Measurements from ENCODE around the gene CERCAM.

CERCAM gene

DNA sequence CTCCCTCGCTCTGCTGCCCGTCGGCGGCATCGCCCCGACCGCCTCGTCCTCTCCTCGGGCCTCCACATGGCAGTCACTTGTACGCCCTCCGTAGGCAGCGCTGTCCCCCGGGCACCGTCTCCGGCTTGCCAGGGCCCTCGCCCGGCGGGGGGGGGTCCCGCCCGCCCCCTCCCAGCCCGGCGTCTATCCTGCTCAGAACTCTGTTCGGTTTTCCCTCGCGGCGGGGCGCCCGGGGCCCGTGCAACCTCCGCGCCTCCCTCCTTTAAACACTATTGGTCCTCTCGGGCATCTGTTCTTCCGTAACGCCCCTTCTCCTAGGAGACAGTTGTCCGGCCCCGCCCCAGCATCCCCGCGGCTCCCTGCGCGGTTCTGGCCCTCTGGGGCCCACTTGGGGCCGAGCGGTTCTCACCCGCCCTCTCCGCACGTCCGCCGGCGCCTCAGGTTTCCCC, 36.0 kb downstream of the CERCAM start:
- peak; percentile 36 to 45 for DNase-seq (ENCODE audit: low read depth in 1 of 2, low spot score in 1 of 2)

DNA sequence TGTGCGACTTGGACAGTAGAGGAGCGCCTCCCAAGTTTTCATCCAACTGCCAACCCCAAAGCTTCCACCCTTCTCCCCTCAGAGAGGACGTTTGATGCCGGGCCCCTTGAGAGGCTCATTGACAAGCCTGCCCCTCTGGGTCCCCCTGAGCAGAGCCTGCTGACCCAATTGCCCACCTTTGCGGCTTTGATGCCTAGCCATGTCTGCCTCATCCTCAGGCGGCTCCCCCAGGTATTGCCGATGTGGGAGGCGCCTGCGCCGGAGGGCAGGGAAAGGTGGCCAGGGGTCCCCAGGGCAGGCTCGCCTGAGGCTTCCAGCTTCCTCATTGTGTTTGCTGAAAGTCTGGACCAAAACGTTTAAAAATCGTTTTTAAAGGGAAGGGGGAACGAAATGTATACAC, 36.5 kb downstream of the CERCAM start:
- no peak for DNase-seq (ENCODE audit: low read depth in 1 of 2, low spot score in 1 of 2)

DNA sequence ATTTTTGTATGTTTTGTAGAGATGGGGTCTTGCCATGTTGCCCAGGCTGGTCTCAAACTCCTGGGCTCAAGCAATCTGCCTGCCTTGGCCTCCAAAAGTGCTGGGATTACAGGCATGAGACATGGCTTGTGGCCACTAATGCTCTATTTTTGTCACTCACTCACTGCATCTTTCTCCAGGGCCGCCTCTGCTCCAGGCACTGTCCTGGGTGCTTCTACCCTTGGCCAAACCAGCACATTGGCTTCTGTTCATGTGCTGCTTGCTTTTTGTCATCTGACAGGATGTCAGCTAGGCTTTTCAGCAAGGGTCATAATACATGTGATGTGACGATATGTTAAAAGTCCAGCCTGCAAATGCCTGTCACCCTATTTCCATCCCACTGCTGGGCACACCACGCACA, 38.4 kb downstream of the CERCAM start:
- no peak for DNase-seq (ENCODE audit: low read depth in 1 of 2, low spot score in 1 of 2)

DNA sequence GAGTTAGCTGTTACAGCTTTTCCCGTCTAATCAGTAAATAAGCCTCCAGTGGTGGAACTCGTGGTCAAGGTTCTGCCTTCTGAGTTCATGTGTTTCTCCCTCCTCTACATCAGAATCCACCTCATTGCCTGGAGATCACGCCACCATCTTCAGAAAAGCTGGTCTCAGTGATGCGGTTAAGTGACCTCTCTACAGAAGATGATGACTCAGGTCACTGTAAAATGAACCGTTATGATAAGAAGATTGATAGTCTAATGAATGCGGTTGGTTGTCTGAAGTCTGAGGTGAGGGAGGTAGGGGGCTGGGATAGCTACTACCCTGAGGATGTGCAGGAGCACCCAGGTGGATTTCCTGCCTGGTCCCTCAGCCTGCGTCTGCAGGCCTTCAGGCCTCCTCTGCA, 48.4 kb downstream of the CERCAM start:
- no peak for DNase-seq (ENCODE audit: low read depth in 1 of 2, low spot score in 1 of 2)

DNA sequence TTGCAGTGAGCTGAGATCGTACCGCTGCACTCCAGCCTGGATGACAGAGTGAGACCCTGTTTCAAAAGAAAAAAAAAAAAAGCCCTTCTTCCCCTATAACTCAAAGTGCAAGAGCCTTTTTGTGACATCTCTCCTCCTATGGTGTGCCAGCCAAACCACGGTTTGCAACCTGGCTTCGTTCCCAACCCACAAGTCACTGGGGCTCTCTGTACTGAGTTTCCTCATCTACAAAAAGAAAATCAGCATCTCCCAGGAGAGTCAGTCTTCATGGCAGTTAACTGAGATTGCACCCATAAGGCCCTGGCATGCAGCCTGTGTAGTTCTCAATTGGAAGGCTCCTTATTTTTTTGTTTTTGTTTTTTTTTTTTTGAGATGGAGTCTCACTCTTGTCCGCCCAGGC, 49.9 kb downstream of the CERCAM start:
- no peak for DNase-seq (ENCODE audit: low read depth in 1 of 2, low spot score in 1 of 2)

DNA sequence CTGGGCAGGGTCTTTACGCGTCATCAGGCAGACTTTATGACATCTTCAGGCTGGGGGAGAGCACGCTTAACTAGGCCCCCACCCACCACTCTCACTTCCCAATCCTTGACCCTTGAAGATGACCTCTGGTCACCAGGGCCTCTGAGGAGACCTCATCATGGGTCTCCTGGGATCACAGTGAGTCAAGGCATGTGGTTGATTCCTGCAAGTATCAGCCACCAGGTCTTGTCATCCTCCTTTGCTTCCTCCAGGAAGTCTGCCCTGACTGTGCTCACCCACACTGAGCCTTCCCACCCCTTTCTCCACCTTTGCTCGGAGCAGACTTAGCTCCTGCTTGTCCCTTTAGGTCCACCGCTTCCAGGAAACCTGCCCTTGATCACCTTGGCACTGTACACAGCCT, 52.4 kb downstream of the CERCAM start:
- no peak for DNase-seq (ENCODE audit: low read depth in 1 of 2, low spot score in 1 of 2)

DNA sequence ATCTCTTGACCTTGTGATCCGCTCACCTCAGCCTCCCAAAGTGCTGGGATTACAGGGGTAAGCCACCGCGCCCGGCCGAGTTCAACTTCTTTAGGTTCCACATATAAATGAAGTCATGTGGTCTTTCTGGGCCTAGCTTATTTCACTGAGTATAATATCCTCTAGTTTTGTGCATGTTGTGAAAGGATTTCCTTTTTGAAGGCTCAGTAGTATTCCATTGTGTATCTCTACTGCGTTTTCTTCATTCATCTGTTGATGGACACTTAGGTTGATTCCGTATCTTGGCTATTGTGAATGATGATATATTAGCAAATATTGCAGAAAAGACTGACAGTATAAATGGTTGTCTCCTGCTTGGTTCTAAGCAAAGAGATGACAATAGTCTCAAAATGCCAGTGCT, 55.2 kb downstream of the CERCAM start:
- no peak for DNase-seq (ENCODE audit: low read depth in 1 of 2, low spot score in 1 of 2)

DNA sequence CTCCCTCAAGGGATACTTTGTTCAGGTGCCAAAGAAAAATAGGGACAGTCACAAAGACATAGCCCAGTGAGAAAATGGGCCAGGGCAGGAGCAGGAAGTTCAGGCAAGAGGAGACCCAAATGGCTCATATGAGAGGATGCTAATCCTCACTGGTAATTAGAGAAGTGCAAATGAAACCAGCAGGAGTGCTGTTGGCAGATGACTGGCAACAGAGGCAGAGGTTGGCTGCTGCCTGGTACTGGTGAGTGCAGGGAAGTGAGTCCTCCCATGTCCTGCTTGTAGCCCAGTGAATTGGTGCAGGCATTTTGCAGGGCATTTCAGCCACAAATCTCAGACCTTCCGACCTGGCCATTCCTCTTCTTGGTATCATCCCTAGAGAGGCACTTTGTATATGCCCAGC, 58.6 kb downstream of the CERCAM start:
- no peak for DNase-seq (ENCODE audit: low read depth in 1 of 2, low spot score in 1 of 2)

DNA sequence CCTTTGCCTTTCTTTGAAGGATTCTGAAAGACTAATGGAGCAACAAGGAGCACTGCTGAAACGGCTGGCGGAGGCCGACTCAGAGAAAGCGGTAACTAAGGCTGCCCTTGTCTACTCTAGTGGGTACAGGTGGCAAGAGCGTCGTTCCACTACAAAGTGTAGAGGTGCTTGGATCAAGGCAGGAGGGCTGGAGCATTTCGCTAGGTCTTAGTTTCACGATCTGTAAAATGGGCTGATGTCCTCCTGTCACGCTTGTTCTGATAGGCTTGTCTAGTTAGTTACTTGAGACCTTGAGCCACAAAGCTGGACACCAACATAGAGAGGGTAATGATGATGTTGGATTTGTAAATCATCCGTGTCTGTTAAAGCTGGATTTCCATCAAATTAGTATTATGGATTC, 60.9 kb downstream of the CERCAM start:
- DNase-seq (ENCODE audit: low read depth in 1 of 2, low spot score in 1 of 2) = no peak

DNA sequence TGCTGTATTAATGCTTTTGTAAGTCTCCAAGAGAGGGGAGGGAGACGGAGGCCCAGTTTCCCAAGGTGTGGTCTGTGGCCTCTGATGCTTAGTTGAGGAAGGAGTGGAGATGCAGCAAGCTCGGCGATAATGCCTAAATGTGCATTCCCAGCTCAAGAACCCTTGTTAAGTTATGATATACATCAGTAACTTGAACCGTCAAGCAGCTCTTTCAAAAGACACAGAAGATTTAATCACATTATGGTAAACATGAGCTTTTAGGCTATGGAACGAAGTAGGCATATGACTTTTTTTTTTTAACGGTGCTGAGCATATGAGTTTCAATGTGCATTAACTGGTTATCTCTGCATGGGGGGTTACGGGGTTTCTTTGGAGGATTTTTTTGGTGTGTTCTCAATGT, 61.5 kb downstream of the CERCAM start:
- no peak for DNase-seq (ENCODE audit: low read depth in 1 of 2, low spot score in 1 of 2)

DNA sequence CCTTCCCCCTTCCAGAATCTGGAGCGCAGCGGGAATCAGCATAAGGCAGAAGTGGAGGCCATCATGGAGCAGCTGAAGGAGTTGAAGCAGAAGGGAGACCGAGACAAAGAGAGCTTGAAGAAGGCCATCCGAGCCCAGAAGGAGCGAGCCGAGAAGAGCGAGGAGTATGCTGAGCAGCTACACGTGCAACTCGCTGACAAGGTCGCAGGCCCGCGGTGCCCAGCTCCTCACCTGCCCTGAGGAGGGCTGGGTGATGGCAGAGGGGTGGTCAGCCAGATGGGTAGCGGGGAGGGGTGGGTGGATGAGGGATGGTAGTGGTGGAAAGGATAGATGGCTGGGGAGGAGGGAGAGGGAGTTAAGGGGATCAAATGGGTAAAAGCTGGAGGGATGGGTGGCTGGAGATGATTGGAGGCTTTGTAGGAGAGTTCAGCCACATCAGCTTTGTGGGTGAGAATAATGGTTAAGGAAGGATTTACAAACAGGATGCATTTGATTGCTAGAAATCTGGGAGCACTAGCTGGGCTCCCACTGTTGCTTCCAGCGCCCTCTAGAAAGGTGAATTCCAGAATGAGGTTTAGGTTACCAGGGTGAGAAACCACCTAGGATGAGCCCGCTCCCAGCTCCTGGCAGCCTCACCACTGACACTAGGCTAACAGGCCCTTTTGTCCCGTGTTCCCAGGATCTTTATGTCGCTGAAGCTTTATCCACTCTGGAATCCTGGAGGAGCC, 64.2 kb downstream of the CERCAM start:
- DNase-seq (ENCODE audit: low read depth in 1 of 2, low spot score in 1 of 2) = no peak

DNA sequence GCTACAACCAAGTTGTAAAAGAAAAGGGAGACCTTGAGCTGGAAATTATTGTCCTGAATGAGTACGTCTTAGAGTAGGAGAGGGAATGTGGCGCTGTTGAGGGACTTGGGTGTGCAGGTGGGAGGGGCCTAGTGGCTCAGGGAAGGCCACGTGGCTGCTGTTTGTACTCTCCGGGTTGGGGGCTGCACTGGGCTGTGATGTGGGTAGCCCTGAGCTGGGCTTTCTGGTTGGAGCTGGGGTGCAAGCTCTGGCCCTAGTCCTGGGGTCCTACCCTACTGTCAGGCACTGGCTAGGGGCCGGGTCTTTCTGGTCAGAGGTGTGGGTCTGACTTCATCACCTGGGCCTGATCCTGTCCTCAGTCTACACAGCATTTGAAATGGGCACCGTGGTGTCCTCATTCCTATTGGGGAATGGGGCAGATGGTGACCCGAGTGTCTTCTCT, 64.8 kb downstream of the CERCAM start:
- DNase-seq (ENCODE audit: low read depth in 1 of 2, low spot score in 1 of 2) = no peak

DNA sequence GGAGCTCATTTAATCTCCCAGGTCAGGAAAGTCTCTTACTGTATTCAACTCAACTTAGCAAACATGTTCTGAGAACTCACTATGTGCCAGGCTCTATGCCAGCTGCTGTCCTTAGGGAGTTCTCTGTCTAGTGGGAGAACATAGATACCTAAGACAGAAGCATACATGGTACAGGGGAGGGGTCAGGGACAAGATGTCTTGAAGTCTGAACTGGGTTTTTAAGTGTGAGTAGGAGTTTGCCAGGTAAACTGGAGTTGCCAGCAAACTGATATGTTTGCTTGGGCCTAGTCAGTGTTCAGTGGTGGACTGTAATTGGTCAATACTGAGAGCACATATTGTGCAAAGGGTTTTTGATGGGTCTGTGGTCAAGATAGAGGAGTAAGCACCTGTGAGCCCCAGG, 65.5 kb downstream of the CERCAM start:
- no peak for DNase-seq (ENCODE audit: low read depth in 1 of 2, low spot score in 1 of 2)
